ENCODE measurements around the gene FZD7. TPM values are rescaled to one million over a fixed set of nuclear protein-coding genes. Genes with fewer than 3 reads are reported as not detected.

Gene FZD7
- polyA plus RNA-seq (2013) = 8.7 and 9.3 TPM in 2 replicates

GRCh38 chr2:202033317-202034248 is at the start of gene FZD7:
Gene FZD7 (plus strand): TSS chr2:202033855. CDS start chr2:202034648, 793 bp downstream.
- Histone ChIP-seq H3K79me2 (ENCODE audit: control insufficient read depth, insufficient read depth, low read length, poor library complexity) (peaks cover 9% of the 10 kb centered on the region), H3K23ac (ENCODE audit: low read length) (no peak within 1 kb of the TSS), H3K18ac (ENCODE audit: low read length) (peak within 1 kb of the TSS; percentile 91), H3K36me3 (ENCODE audit: control insufficient read depth in 1 of 2, insufficient read depth in 2 of 2, low read length in 2 of 2) (no peaks in the 10 kb centered on the region), H3K9me3 (ENCODE audit: insufficient read depth, low read depth, low read length) (peaks cover 11% of the 10 kb centered on the region), H3K4ac (ENCODE audit: low read depth, low read length) (peak within 1 kb of the TSS; percentile 32), H4K8ac (ENCODE audit: low read depth, low read length) (peak within 1 kb of the TSS; percentile 96), H2AK5ac (ENCODE audit: low read length) (no peak within 1 kb of the TSS), H2BK120ac (ENCODE audit: insufficient read depth, low read length, poor library complexity) (peak within 1 kb of the TSS; percentile 78), H4K91ac (ENCODE audit: low read depth, low read length) (peak within 1 kb of the TSS; percentile 94), H3K79me1 (ENCODE audit: low read length) (peaks cover 14% of the 10 kb centered on the region), H3K27me3 (ENCODE audit: insufficient read depth, low read length) (peaks cover 28% of the 10 kb centered on the region), H3K14ac (ENCODE audit: low read length) (peak within 1 kb of the TSS; percentile 86), H3K9ac (ENCODE audit: low read length) (peak within 1 kb of the TSS; percentile 81), H3K27ac (ENCODE audit: low read depth, low read length) (peak within 1 kb of the TSS; percentile 88), H3K4me1 (ENCODE audit: control insufficient read depth in 1 of 2, insufficient read depth in 2 of 2, low read length in 2 of 2) (peaks cover 12 to 21% of the 10 kb centered on the region in 2 experiments), H3K4me2 (ENCODE audit: low read length) (peak within 1 kb of the TSS; percentile 99), H2AFZ (ENCODE audit: insufficient read depth, low read length, poor library complexity) (peak within 1 kb of the TSS; percentile 84), H4K12ac (ENCODE audit: low read depth, low read length) (peak within 1 kb of the TSS; percentile 95), H3K4me3 (ENCODE audit: low read depth, low read length) (peak within 1 kb of the TSS; percentile 80), H2BK5ac (ENCODE audit: low read depth, low read length, poor library complexity) (peak within 1 kb of the TSS; percentile 98), H2BK12ac (ENCODE audit: low read length) (peak within 1 kb of the TSS; percentile 85)
- peak; percentile 84 to 90 for DNase-seq
- WGBS (ENCODE audit: extremely low coverage, insufficient coverage, insufficient read length) = no CpG with 5 or more reads among the region's 109 CpGs

DNA sequence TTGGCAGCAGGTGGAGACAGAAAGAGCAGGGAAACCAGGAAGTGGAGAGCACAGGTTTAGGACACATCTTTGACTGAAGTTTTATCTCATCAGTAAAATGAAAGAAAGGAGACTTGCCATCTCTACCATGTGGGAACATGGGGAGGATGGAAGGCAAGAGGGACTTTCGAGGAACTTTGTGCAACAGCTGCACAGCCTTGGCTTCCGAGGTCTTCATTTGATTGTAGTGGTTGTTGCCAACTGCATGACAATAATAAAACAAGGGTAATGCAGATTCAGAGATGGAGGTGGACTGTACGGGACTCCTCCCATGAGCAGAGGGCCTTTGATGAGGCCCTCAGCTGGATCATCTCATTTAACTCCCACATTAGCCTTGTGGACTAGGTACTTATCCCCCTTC is 49.3 kb upstream of the FZD7 start:
- DNase-seq = no peak
- H4K8ac ChIP-seq (ENCODE audit: low read depth, low read length) = no peak overlapping the region
- no peak overlapping the region for H4K91ac ChIP-seq (ENCODE audit: low read depth, low read length)
- H3K4me3 ChIP-seq (ENCODE audit: low read depth, low read length) = no peak overlapping the region
- peaks cover 0 to 4% of the 10 kb centered on the region in 2 experiments for H3K4me1 ChIP-seq (ENCODE audit: control insufficient read depth in 1 of 2, insufficient read depth in 2 of 2, low read length in 2 of 2)
- H2BK5ac ChIP-seq (ENCODE audit: low read depth, low read length, poor library complexity) = no peak overlapping the region
- no peak overlapping the region for H2BK120ac ChIP-seq (ENCODE audit: insufficient read depth, low read length, poor library complexity)
- H3K9me3 ChIP-seq (ENCODE audit: insufficient read depth, low read depth, low read length) = no peaks in the 10 kb centered on the region
- no peak overlapping the region for H3K9ac ChIP-seq (ENCODE audit: low read length)
- no peak overlapping the region for H2AFZ ChIP-seq (ENCODE audit: insufficient read depth, low read length, poor library complexity)
- H3K79me1 ChIP-seq (ENCODE audit: low read length) = no peaks in the 10 kb centered on the region
- H2BK12ac ChIP-seq (ENCODE audit: low read length) = no peak overlapping the region
- no peak overlapping the region for H3K18ac ChIP-seq (ENCODE audit: low read length)
- no peaks in the 10 kb centered on the region for H3K79me2 ChIP-seq (ENCODE audit: control insufficient read depth, insufficient read depth, low read length, poor library complexity)
- H3K27ac ChIP-seq (ENCODE audit: low read depth, low read length) = no peak overlapping the region
- H3K14ac ChIP-seq (ENCODE audit: low read length) = no peak overlapping the region
- H3K23ac ChIP-seq (ENCODE audit: low read length) = no peak overlapping the region
- H2AK5ac ChIP-seq (ENCODE audit: low read length) = no peak overlapping the region
- H3K36me3 ChIP-seq (ENCODE audit: control insufficient read depth in 1 of 2, insufficient read depth in 2 of 2, low read length in 2 of 2) = no peaks in the 10 kb centered on the region
- no CpG with 5 or more reads among the region's 3 CpGs for WGBS (ENCODE audit: extremely low coverage, insufficient coverage, insufficient read length)
- H4K12ac ChIP-seq (ENCODE audit: low read depth, low read length) = no peak overlapping the region
- H3K27me3 ChIP-seq (ENCODE audit: insufficient read depth, low read length) = no peaks in the 10 kb centered on the region
- H3K4ac ChIP-seq (ENCODE audit: low read depth, low read length) = no peak overlapping the region
- H3K4me2 ChIP-seq (ENCODE audit: low read length) = no peak overlapping the region

DNA sequence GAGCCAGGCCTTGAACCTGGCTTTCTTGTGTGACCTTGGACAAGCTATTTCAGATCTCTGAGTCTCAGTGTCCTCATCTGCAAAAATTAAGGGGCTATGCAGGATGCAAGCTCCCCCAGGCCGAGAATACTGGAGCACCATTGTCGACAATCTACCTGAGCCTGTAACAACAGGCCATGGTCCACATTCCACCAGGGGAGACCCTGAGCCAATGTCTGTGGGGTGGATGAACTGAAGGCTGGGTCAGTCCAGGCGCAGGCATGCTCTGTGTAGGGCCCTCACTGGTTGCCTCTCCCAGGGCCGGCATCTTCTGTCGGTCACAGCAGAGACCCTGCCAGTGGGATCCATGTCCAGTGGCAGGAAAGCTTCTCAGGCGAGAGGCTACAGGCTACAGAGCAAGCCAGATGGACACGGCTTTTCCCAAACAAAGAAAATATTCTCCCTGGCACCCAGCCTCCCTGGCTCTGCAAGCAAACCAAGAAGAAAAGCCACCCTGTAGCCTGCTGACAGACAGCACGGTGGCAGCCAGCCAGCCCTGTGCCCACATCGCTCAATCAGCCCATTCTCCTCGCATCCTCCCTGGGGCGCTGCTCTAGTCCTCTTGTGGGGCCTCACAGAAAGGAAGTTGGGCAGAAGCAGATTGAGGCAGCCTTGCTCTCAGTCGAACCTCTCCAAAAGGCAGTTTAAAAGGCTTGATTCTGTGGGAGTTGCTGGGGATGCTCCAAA is 48.7 kb upstream of the FZD7 start:
- no peaks in the 10 kb centered on the region for H3K27me3 ChIP-seq (ENCODE audit: insufficient read depth, low read length)
- H3K4me2 ChIP-seq (ENCODE audit: low read length) = no peak overlapping the region
- H3K9me3 ChIP-seq (ENCODE audit: insufficient read depth, low read depth, low read length) = no peaks in the 10 kb centered on the region
- no peak overlapping the region for H2BK5ac ChIP-seq (ENCODE audit: low read depth, low read length, poor library complexity)
- no peak overlapping the region for H3K4me3 ChIP-seq (ENCODE audit: low read depth, low read length)
- H3K23ac ChIP-seq (ENCODE audit: low read length) = no peak overlapping the region
- no peak overlapping the region for H3K9ac ChIP-seq (ENCODE audit: low read length)
- H3K18ac ChIP-seq (ENCODE audit: low read length) = no peak overlapping the region
- no peaks in the 10 kb centered on the region for H3K79me1 ChIP-seq (ENCODE audit: low read length)
- no CpG with 5 or more reads among the region's 12 CpGs for WGBS (ENCODE audit: extremely low coverage, insufficient coverage, insufficient read length)
- peaks cover 0 to 4% of the 10 kb centered on the region in 2 experiments for H3K4me1 ChIP-seq (ENCODE audit: control insufficient read depth in 1 of 2, insufficient read depth in 2 of 2, low read length in 2 of 2)
- no peaks in the 10 kb centered on the region for H3K79me2 ChIP-seq (ENCODE audit: control insufficient read depth, insufficient read depth, low read length, poor library complexity)
- H2AFZ ChIP-seq (ENCODE audit: insufficient read depth, low read length, poor library complexity) = no peak overlapping the region
- H4K8ac ChIP-seq (ENCODE audit: low read depth, low read length) = no peak overlapping the region
- no peak overlapping the region for H2BK120ac ChIP-seq (ENCODE audit: insufficient read depth, low read length, poor library complexity)
- H3K27ac ChIP-seq (ENCODE audit: low read depth, low read length) = no peak overlapping the region
- no peak overlapping the region for H4K12ac ChIP-seq (ENCODE audit: low read depth, low read length)
- no peaks in the 10 kb centered on the region for H3K36me3 ChIP-seq (ENCODE audit: control insufficient read depth in 1 of 2, insufficient read depth in 2 of 2, low read length in 2 of 2)
- no peak overlapping the region for H2AK5ac ChIP-seq (ENCODE audit: low read length)
- no peak overlapping the region for H3K14ac ChIP-seq (ENCODE audit: low read length)
- H3K4ac ChIP-seq (ENCODE audit: low read depth, low read length) = no peak overlapping the region
- H2BK12ac ChIP-seq (ENCODE audit: low read length) = no peak overlapping the region
- no peak overlapping the region for H4K91ac ChIP-seq (ENCODE audit: low read depth, low read length)
- DNase-seq = no peak

- H2BK5ac ChIP-seq (ENCODE audit: low read depth, low read length, poor library complexity) = no peak overlapping the region
- no peaks in the 10 kb centered on the region for H3K27me3 ChIP-seq (ENCODE audit: insufficient read depth, low read length)
- no peak overlapping the region for H3K9ac ChIP-seq (ENCODE audit: low read length)
- no peak overlapping the region for H3K27ac ChIP-seq (ENCODE audit: low read depth, low read length)
- no peak overlapping the region for H4K91ac ChIP-seq (ENCODE audit: low read depth, low read length)
- peak in 1 of 2 donors; percentile 21 for DNase-seq
- no peak overlapping the region for H3K4me2 ChIP-seq (ENCODE audit: low read length)
- no peak overlapping the region for H3K23ac ChIP-seq (ENCODE audit: low read length)
- H3K9me3 ChIP-seq (ENCODE audit: insufficient read depth, low read depth, low read length) = no peaks in the 10 kb centered on the region
- H3K4me3 ChIP-seq (ENCODE audit: low read depth, low read length) = no peak overlapping the region
- no peak overlapping the region for H3K4ac ChIP-seq (ENCODE audit: low read depth, low read length)
- H3K36me3 ChIP-seq (ENCODE audit: control insufficient read depth in 1 of 2, insufficient read depth in 2 of 2, low read length in 2 of 2) = no peaks in the 10 kb centered on the region
- H3K18ac ChIP-seq (ENCODE audit: low read length) = no peak overlapping the region
- no peaks in the 10 kb centered on the region for H3K79me1 ChIP-seq (ENCODE audit: low read length)
- H3K79me2 ChIP-seq (ENCODE audit: control insufficient read depth, insufficient read depth, low read length, poor library complexity) = no peaks in the 10 kb centered on the region
- H2AFZ ChIP-seq (ENCODE audit: insufficient read depth, low read length, poor library complexity) = no peak overlapping the region
- H2BK12ac ChIP-seq (ENCODE audit: low read length) = no peak overlapping the region
- peaks cover 0 to 4% of the 10 kb centered on the region in 2 experiments for H3K4me1 ChIP-seq (ENCODE audit: control insufficient read depth in 1 of 2, insufficient read depth in 2 of 2, low read length in 2 of 2)
- WGBS (ENCODE audit: extremely low coverage, insufficient coverage, insufficient read length) = no CpG with 5 or more reads among the region's 8 CpGs
- no peak overlapping the region for H3K14ac ChIP-seq (ENCODE audit: low read length)
- H4K8ac ChIP-seq (ENCODE audit: low read depth, low read length) = no peak overlapping the region
- H4K12ac ChIP-seq (ENCODE audit: low read depth, low read length) = no peak overlapping the region
- H2BK120ac ChIP-seq (ENCODE audit: insufficient read depth, low read length, poor library complexity) = no peak overlapping the region
- H2AK5ac ChIP-seq (ENCODE audit: low read length) = no peak overlapping the region
These were observed 47.8 kb upstream of the FZD7 start for GRCh38 chr2:201985728-201986462.
